Endothelial cell of umbilical vein (primary cell): ENCODE results near the gene NR2F6. TPM values are rescaled to one million over a fixed set of nuclear protein-coding genes. Genes with fewer than 3 reads are reported as not detected.

ENCODE experiments used
- BruUV-seq: library from RNA; stranded (reverse); fragments of 400-500 nt; replicated peaks from 2 replicates; lab custom pipeline; 2021; lab: Mats Ljungman, UMichigan
- CTCF ChIA-PET: fragments of 300-600, 350-600 bp; sonication (Branson Sonifier 250); formaldehyde crosslinking; loops from one replicate; lab custom pipeline; 2021; ENCODE audit warnings: antibody characterized with exemption, inconsistent platforms; lab: Charles Lee
- POLR2A ChIA-PET: fragments of 300-600, 350-600 bp; sonication (Branson Sonifier 250); formaldehyde crosslinking; loops from one replicate; lab custom pipeline; 2021; ENCODE audit warnings: antibody characterized with exemption, inconsistent platforms; lab: Charles Lee
- DNase-seq: peaks from one replicate; pipeline ENCODE4 v3.0.0-alpha.2; 2011; ENCODE audit warnings: low read depth, low spot score
- FAIRE-seq: peaks from 2 replicates; lab custom pipeline; 2011; peaks lifted over from hg19 to GRCh38; lab: Jason Lieb, UNC
- H2AFZ ChIP-seq: 2 replicates; pipeline ENCODE4 v1.6.0; 2012; ENCODE audit warnings: low read depth, low read length, control low read depth, inconsistent platforms
- H3K27ac ChIP-seq: 2 replicates; pipeline ENCODE4 v1.5.1; 2011; ENCODE audit warnings: low read depth, mild to moderate bottlenecking, control low read depth, low read length, moderate library complexity; ENCODE audit not compliant: insufficient read depth
- H3K27me3 ChIP-seq, 2 experiments: 2 replicates each; pipeline versions ENCODE4 v1.6.0 to v1.6.1; 2011; ENCODE audit warnings: low read length in 2 of 2, mixed read lengths in 1 of 2; ENCODE audit not compliant: control insufficient read depth in 2 of 2, insufficient read depth in 2 of 2
- H3K36me3 ChIP-seq, 2 experiments: 2 replicates in 1 of 2; 3 replicates in 1 of 2; pipeline ENCODE4 v1.5.1; 2011; ENCODE audit warnings: low read length in 2 of 2, mild to moderate bottlenecking in 1 of 2, moderate library complexity in 1 of 2; ENCODE audit not compliant: control insufficient read depth in 2 of 2, insufficient read depth in 2 of 2; ENCODE audit errors: extremely low read depth in 1 of 2
- H3K4me1 ChIP-seq: 3 replicates; pipeline ENCODE4 v1.5.1; 2011; ENCODE audit warnings: mild to moderate bottlenecking, low read length; ENCODE audit not compliant: control insufficient read depth, insufficient read depth; ENCODE audit errors: extremely low read depth
- H3K4me2 ChIP-seq: 2 replicates; pipeline ENCODE4 v1.6.1; 2011; ENCODE audit warnings: low read length, control low read depth, mixed read lengths; ENCODE audit not compliant: insufficient read depth
- H3K4me3 ChIP-seq, 3 experiments: fragments of 200-600 bp in 1 of 3; sonication (generic), shearing (Covaris generic) in 1 of 3; replicated peaks in 1 of 3; 2 replicates each; pipeline ENCODE4 v1.5.1; 2011 to 2016; ENCODE audit warnings: control low read depth in 3 of 3, low read length in 3 of 3, mild to moderate bottlenecking in 2 of 3, inconsistent platforms in 1 of 3, low read depth in 1 of 3, moderate library complexity in 1 of 3; ENCODE audit not compliant: insufficient read depth in 1 of 3
- H3K79me2 ChIP-seq: 2 replicates; pipeline ENCODE4 v1.6.0; 2012; ENCODE audit warnings: low read length, inconsistent platforms; ENCODE audit not compliant: control insufficient read depth, insufficient read depth
- H3K9ac ChIP-seq: replicated peaks from 2 replicates; pipeline ENCODE3; 2011; ENCODE audit warnings: low read length, control low read depth; ENCODE audit not compliant: insufficient read depth; ENCODE audit errors: extremely low read depth
- H3K9me1 ChIP-seq: replicated peaks from 3 replicates; pipeline ENCODE4 v1.6.0; 2011; ENCODE audit warnings: mild to moderate bottlenecking, low read length; ENCODE audit not compliant: control insufficient read depth, insufficient read depth; ENCODE audit errors: extremely low read depth
- H3K9me3 ChIP-seq: replicated peaks from 2 replicates; pipeline ENCODE4 v1.5.1; 2012; ENCODE audit warnings: low read length, inconsistent platforms; ENCODE audit not compliant: control insufficient read depth, insufficient read depth
- H4K20me1 ChIP-seq: replicated peaks from 2 replicates; pipeline ENCODE3; 2011; ENCODE audit warnings: mild to moderate bottlenecking, low read length; ENCODE audit not compliant: control insufficient read depth, insufficient read depth; ENCODE audit errors: extremely low read depth
- CTCF ChIP-seq, 2 donors: IDR thresholded peaks; 1 replicate in 1 of 2; 2 replicates in 1 of 2; pipeline ENCODE4 v1.5.1; 2011; ENCODE audit warnings: low read length in 2 of 2, mild to moderate bottlenecking in 2 of 2, moderate library complexity in 2 of 2, control low read depth in 1 of 2, inconsistent platforms in 1 of 2, low read depth in 1 of 2; ENCODE audit not compliant: insufficient read depth in 1 of 2; ENCODE audit errors: extremely low read depth in 1 of 2
- EZH2 ChIP-seq: IDR thresholded peaks from 2 replicates; pipeline ENCODE4 v1.6.1; 2012; ENCODE audit warnings: borderline replicate concordance, low read depth, mild to moderate bottlenecking, moderate library complexity, low read length, inconsistent platforms; ENCODE audit not compliant: severe bottlenecking
- FOS ChIP-seq: IDR thresholded peaks from 2 replicates; pipeline ENCODE4 v1.6.1; 2011; ENCODE audit warnings: mild to moderate bottlenecking, low read length, moderate library complexity, borderline replicate concordance; ENCODE audit not compliant: insufficient read depth
- GATA2 ChIP-seq: IDR thresholded peaks from 2 replicates; pipeline ENCODE4 v1.7.0; 2011; ENCODE audit warnings: low read depth, mild to moderate bottlenecking, moderate library complexity, mixed read lengths, low read length; ENCODE audit not compliant: insufficient read length, insufficient read depth
- JUN ChIP-seq: IDR thresholded peaks from 2 replicates; pipeline ENCODE4 v1.6.1; 2011; ENCODE audit warnings: borderline replicate concordance, low read depth; ENCODE audit not compliant: insufficient read length, insufficient read depth
- MAX ChIP-seq: IDR thresholded peaks from 2 replicates; pipeline ENCODE4 v1.6.1; 2011; ENCODE audit not compliant: insufficient read depth, insufficient read length
- MYC ChIP-seq: IDR thresholded peaks from one replicate; pipeline ENCODE4 v1.6.1; 2011; ENCODE audit warnings: mild to moderate bottlenecking, low read depth, low read length
- POLR2A ChIP-seq: IDR thresholded peaks from 2 replicates; pipeline ENCODE4 v1.6.1; 2012; ENCODE audit warnings: low read depth, mild to moderate bottlenecking, control low read depth, low read length
- POLR2AphosphoS5 ChIP-seq: IDR thresholded peaks from 2 replicates; pipeline ENCODE4 v1.6.1; 2012; ENCODE audit warnings: low read depth, mild to moderate bottlenecking, control low read depth, low read length, moderate library complexity; ENCODE audit not compliant: insufficient read depth
- dilution Hi-C: fragments of 300-500 bp; cut with MboI; formaldehyde crosslinking; loops from one replicate; pipeline ENCODE4 v1.15.0; 2019; ENCODE audit warnings: low sequenced_read_pairs; ENCODE audit not compliant: extremely low pct_ligation_motif_present
- intact Hi-C: fragments of 100-400 bp; cut with micrococcal nuclease; formaldehyde crosslinking; loops from one replicate; pipeline ENCODE4 v1.10.0; 2022
- polyA plus RNA-seq, 4 experiments: library from polyadenylated mRNA; depleted of rRNA in 3 of 4; stranded (reverse) in 3 of 4; unstranded in 1 of 4; fragments of >200 nt; gene quantifications; 2 replicates each; pipeline versions ENCODE4 v1.2.1 to v1.2.3, GENCODE V29; 2011 to 2012; ENCODE audit warnings: missing spikeins in 1 of 4
- total RNA-seq: library from RNA; stranded (reverse); gene quantifications from 2 replicates; pipeline ENCODE4 v1.2.3, GENCODE V29; 2021

Gene NR2F6
- total and polyA plus RNA-seq, 2 donors (not counting 3 experiments of a cell fraction or from before 2014, with no cell fraction given): 36.1 to 38.9 TPM

GRCh38 chr19:17202249-17202648, 43.5 kb downstream of the NR2F6 start:
- dilution Hi-C loops (no loop called here), intact Hi-C loops (no loop called here)
- Histone ChIP-seq H3K4me3 (no peak overlapping the region), H3K27me3 (no peaks in the 10 kb centered on the region), H3K9ac (no peak overlapping the region), H3K36me3 (peaks cover 10 to 60% of the 10 kb centered on the region in 2 experiments), H4K20me1 (no peaks in the 10 kb centered on the region), H3K4me1 (no peaks in the 10 kb centered on the region), H2AFZ (no peak overlapping the region), H3K9me3 (no peaks in the 10 kb centered on the region), H3K27ac (no peak overlapping the region), H3K4me2 (no peak overlapping the region), H3K79me2 (no peaks in the 10 kb centered on the region), H3K9me1 (no peaks in the 10 kb centered on the region)
- TF ChIP-seq JUN: no peak
- TF ChIP-seq GATA2: no peak
- TF ChIP-seq CTCF (IDR thresholded peaks at IDR 0.05; ENCODE audit: extremely low read depth in 1 of 2, insufficient read depth in 1 of 2, low read depth in 1 of 2, low read length in 2 of 2): no peak
- TF ChIP-seq MYC: no peak
- no peak for TF ChIP-seq FOS
- TF ChIP-seq POLR2A: no peak
- TF ChIP-seq MAX: no peak
- no peak for TF ChIP-seq EZH2
- no peak for TF ChIP-seq POLR2AphosphoS5
- FAIRE-seq: no peak
- ChIA-PET CTCF (no interaction called here), POLR2A (no interaction called here)
- peak; percentile 22 for DNase-seq
- BruUV-seq: no TSS peak
